WTC11 (cell line): ENCODE measurements around the gene DNAJB12.

Experiments
- CTCF ChIP-seq: fragments of 200-600 bp; IDR thresholded peaks from 2 replicates; pipeline ENCODE4 v1.8.0; 2022; ENCODE audit warnings: antibody characterized with exemption
- ETV6 ChIP-seq: sonication (generic); formaldehyde crosslinking; IDR thresholded peaks from 2 replicates; pipeline ENCODE4 v1.8.1; 2022; ENCODE audit warnings: mild to moderate bottlenecking, missing genetic modification reagents
- FOXK1 ChIP-seq: sonication (generic); formaldehyde crosslinking; IDR thresholded peaks from 2 replicates; pipeline ENCODE4 v1.8.0; 2022; ENCODE audit warnings: mild to moderate bottlenecking, moderate library complexity, missing genetic modification reagents
- GABPB1 ChIP-seq: sonication (generic); formaldehyde crosslinking; IDR thresholded peaks from 2 replicates; pipeline ENCODE4 v1.8.1; 2023; ENCODE audit warnings: mild to moderate bottlenecking, missing genetic modification reagents
- HMGXB4 ChIP-seq: sonication (generic); formaldehyde crosslinking; IDR thresholded peaks from 2 replicates; pipeline ENCODE4 v1.8.1; 2023; ENCODE audit warnings: mild to moderate bottlenecking, moderate library complexity, missing genetic modification reagents
- JUN ChIP-seq: sonication (generic); formaldehyde crosslinking; IDR thresholded peaks from 2 replicates; pipeline ENCODE4 v1.8.0; 2023; ENCODE audit warnings: mild to moderate bottlenecking, missing genetic modification reagents
- MLX ChIP-seq: sonication (generic); formaldehyde crosslinking; IDR thresholded peaks from 2 replicates; pipeline ENCODE4 v1.8.1; 2023; ENCODE audit warnings: mild to moderate bottlenecking, missing genetic modification reagents, moderate library complexity
- PREB ChIP-seq: sonication (generic); formaldehyde crosslinking; IDR thresholded peaks from 2 replicates; pipeline ENCODE4 v1.8.1; 2022; ENCODE audit warnings: mild to moderate bottlenecking, missing genetic modification reagents, moderate library complexity, borderline replicate concordance
- TEAD1 ChIP-seq: sonication (generic); formaldehyde crosslinking; IDR thresholded peaks from 2 replicates; pipeline ENCODE4 v1.8.0; 2022; ENCODE audit warnings: mild to moderate bottlenecking, missing genetic modification reagents
- USF2 ChIP-seq: sonication (generic); formaldehyde crosslinking; IDR thresholded peaks from 2 replicates; pipeline ENCODE4 v1.8.1; 2023; ENCODE audit warnings: mild to moderate bottlenecking, missing genetic modification reagents, moderate library complexity
- ZNF232 ChIP-seq: sonication (generic); formaldehyde crosslinking; IDR thresholded peaks from 2 replicates; pipeline ENCODE4 v1.8.0; 2022; ENCODE audit warnings: mild to moderate bottlenecking, missing genetic modification reagents
- ZNF263 ChIP-seq: sonication (generic); formaldehyde crosslinking; IDR thresholded peaks from 2 replicates; pipeline ENCODE4 v1.8.1; 2022; ENCODE audit warnings: low read depth, mild to moderate bottlenecking, moderate library complexity, missing genetic modification reagents
- ZSCAN18 ChIP-seq: fragments of 250-450 bp; sonication (Bioruptor Pico); IDR thresholded peaks from 2 replicates; pipeline ENCODE4 v2.1.2; 2022; ENCODE audit warnings: mild to moderate bottlenecking, moderate library complexity

- TF ChIP-seq ZNF263 (CRISPR knock-in tag): no peak
- no peak for TF ChIP-seq FOXK1
- no peak for TF ChIP-seq CTCF
- TF ChIP-seq USF2: no peak
- TF ChIP-seq HMGXB4 (CRISPR knock-in tag): no peak
- no peak for TF ChIP-seq ETV6 (CRISPR knock-in tag)
- no peak for TF ChIP-seq TEAD1
- TF ChIP-seq JUN (CRISPR knock-in tag): no peak
- TF ChIP-seq ZNF232: no peak
- no peak for TF ChIP-seq GABPB1 (CRISPR knock-in tag)
- TF ChIP-seq PREB: no peak
- TF ChIP-seq MLX (CRISPR knock-in tag): no peak
- no peak for TF ChIP-seq ZSCAN18
These were observed 37.9 kb upstream of the DNAJB12 start for GRCh38 chr10:72392571-72392970.
